Measurements from ENCODE around the gene RALGAPA1. TPM values are rescaled to one million over a fixed set of nuclear protein-coding genes. Genes with fewer than 3 reads are reported as not detected.
A peak's percentile ranks its signal among the peaks of the same experiment; 100 is the strongest.

The RALGAPA1 gene
- total and polyA plus RNA-seq, 2 of the 13 experiments (the other 11 are each of a cell fraction or from before 2014, with no cell fraction given): 65.0 to 89.2 TPM

GRCh38 chr14:35492569-35493014, 316.5 kb downstream of the RALGAPA1 start (continued):
- TF ChIP-seq U2AF2 (IDR thresholded peaks at IDR 0.05; ENCODE audit: low read depth, low read length) (no peak), XRCC5 (optimal IDR thresholded peaks at IDR 0.05; ENCODE audit: low read length) (peak; percentile 83), PRMT3 (CRISPR knock-in tag; IDR thresholded peaks at IDR 0.05; ENCODE audit: borderline replicate concordance, low read depth) (no peak), ZNF263 (CRISPR knock-in tag; IDR thresholded peaks at IDR 0.05) (no peak), DR1 (CRISPR knock-in tag; IDR thresholded peaks at IDR 0.05) (no peak), ZNF550 (CRISPR knock-in tag; IDR thresholded peaks at IDR 0.05; ENCODE audit: borderline replicate concordance) (no peak), GABPB1 (CRISPR knock-in tag; IDR thresholded peaks at IDR 0.05) (no peak), ZSCAN25 (CRISPR knock-in tag; IDR thresholded peaks at IDR 0.05) (no peak), REL (CRISPR knock-in tag; conservative IDR thresholded peaks at IDR 0.05) (no peak), CEBPZ (IDR thresholded peaks at IDR 0.05; ENCODE audit: low read length) (no peak), ZNF24 (IDR thresholded peaks at IDR 0.05) (no peak), HES4 (CRISPR knock-in tag; IDR thresholded peaks at IDR 0.05; ENCODE audit: borderline replicate concordance) (no peak), CCDC6 (CRISPR knock-in tag; IDR thresholded peaks at IDR 0.05) (no peak), NFE2L2 (IDR thresholded peaks at IDR 0.05; ENCODE audit: low read length) (no peak), ZFYVE20 (CRISPR knock-in tag; IDR thresholded peaks at IDR 0.05; ENCODE audit: borderline replicate concordance, low read depth) (no peak), SCMH1 (CRISPR knock-in tag; IDR thresholded peaks at IDR 0.05; ENCODE audit: borderline replicate concordance) (no peak), GRHL1 (CRISPR knock-in tag; conservative IDR thresholded peaks at IDR 0.05) (no peak)
- TF ChIP-seq, protein P1, sequence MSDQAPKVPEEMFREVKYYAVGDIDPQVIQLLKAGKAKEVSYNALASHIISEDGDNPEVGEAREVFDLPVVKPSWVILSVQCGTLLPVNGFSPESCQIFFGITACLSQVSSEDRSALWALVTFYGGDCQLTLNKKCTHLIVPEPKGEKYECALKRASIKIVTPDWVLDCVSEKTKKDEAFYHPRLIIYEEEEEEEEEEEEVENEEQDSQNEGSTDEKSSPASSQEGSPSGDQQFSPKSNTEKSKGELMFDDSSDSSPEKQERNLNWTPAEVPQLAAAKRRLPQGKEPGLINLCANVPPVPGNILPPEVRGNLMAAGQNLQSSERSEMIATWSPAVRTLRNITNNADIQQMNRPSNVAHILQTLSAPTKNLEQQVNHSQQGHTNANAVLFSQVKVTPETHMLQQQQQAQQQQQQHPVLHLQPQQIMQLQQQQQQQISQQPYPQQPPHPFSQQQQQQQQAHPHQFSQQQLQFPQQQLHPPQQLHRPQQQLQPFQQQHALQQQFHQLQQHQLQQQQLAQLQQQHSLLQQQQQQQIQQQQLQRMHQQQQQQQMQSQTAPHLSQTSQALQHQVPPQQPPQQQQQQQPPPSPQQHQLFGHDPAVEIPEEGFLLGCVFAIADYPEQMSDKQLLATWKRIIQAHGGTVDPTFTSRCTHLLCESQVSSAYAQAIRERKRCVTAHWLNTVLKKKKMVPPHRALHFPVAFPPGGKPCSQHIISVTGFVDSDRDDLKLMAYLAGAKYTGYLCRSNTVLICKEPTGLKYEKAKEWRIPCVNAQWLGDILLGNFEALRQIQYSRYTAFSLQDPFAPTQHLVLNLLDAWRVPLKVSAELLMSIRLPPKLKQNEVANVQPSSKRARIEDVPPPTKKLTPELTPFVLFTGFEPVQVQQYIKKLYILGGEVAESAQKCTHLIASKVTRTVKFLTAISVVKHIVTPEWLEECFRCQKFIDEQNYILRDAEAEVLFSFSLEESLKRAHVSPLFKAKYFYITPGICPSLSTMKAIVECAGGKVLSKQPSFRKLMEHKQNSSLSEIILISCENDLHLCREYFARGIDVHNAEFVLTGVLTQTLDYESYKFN (CRISPR knock-in tag; conservative IDR thresholded peaks at IDR 0.05): peak; percentile 55; the same call in 1 of the 2 replicates
- TF ChIP-seq, protein P2, sequence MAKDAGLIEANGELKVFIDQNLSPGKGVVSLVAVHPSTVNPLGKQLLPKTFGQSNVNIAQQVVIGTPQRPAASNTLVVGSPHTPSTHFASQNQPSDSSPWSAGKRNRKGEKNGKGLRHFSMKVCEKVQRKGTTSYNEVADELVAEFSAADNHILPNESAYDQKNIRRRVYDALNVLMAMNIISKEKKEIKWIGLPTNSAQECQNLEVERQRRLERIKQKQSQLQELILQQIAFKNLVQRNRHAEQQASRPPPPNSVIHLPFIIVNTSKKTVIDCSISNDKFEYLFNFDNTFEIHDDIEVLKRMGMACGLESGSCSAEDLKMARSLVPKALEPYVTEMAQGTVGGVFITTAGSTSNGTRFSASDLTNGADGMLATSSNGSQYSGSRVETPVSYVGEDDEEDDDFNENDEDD (CRISPR knock-in tag; IDR thresholded peaks at IDR 0.05; ENCODE audit: borderline replicate concordance): no peak
- TF ChIP-seq, protein P3, sequence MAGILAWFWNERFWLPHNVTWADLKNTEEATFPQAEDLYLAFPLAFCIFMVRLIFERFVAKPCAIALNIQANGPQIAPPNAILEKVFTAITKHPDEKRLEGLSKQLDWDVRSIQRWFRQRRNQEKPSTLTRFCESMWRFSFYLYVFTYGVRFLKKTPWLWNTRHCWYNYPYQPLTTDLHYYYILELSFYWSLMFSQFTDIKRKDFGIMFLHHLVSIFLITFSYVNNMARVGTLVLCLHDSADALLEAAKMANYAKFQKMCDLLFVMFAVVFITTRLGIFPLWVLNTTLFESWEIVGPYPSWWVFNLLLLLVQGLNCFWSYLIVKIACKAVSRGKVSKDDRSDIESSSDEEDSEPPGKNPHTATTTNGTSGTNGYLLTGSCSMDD (CRISPR knock-in tag; IDR thresholded peaks at IDR 0.05): no peak
